Body of pancreas (tissue), 4 donors: ENCODE results near the gene MRGPRD.

Source experiments
- CTCF ChIP-seq, 7 experiments: fragments of 450-650 bp in 4 of 7; fragments of 200-600 bp in 3 of 7; sonication (generic) in 3 of 7; IDR thresholded peaks; one replicate each; pipeline ENCODE4 v1.5.1; 2016 to 2019; ENCODE audit warnings: antibody characterized with exemption in 7 of 7
- POLR2A ChIP-seq, 3 donors: fragments of 450-650 bp; IDR thresholded peaks; one replicate each; pipeline ENCODE4 v1.6.1; 2016; ENCODE audit warnings: antibody characterized with exemption in 3 of 3, mild to moderate bottlenecking in 2 of 3

- TF ChIP-seq CTCF (IDR thresholded peaks at IDR 0.05) (no peak), POLR2A (IDR thresholded peaks at IDR 0.05) (no peak)
Observed at GRCh38 chr11:68948935-68949334, 31.9 kb downstream of the MRGPRD start.
